ENCODE measurements around the gene B3GNT4. TPM values are rescaled to one million over a fixed set of nuclear protein-coding genes. Genes with fewer than 3 reads are reported as not detected.

Gene B3GNT4
- total and polyA plus RNA-seq, 2 donors (not counting 3 experiments of a cell fraction or from before 2014, with no cell fraction given), result 0.11 to 0.31 TPM

DNA sequence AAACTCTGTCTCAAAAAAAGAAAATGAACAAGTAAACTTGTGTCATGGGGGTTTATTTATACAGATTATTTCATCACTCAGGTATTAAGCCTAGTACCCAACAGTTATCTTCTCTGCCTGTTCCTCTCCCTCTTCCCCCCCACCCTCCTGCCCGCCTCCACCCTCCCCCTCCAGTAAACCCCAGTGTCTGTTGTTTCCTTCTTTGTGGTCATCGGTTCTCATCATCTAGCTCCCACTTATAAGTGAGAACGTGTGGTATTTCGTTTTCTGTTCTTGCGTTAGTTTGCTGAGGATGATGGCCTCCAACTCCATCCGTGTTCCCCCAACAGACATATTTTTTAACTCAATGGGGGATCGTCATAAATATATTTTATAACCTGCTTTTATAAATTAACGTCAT, 41.8 kb upstream of the B3GNT4 start:
- Histone ChIP-seq H3K9ac (replicated peaks; ENCODE audit: extremely low read depth, insufficient read depth, low read length) (no peak overlapping the region), H3K36me3 (ENCODE audit: control insufficient read depth in 2 of 2, extremely low read depth in 1 of 2, insufficient read depth in 2 of 2, low read length in 2 of 2) (no peaks in the 10 kb centered on the region), H3K4me3 (replicated peaks in 1 of 3; ENCODE audit: insufficient read depth in 1 of 3, low read depth in 1 of 3, low read length in 3 of 3) (no peak overlapping the region), H2AFZ (ENCODE audit: low read depth, low read length) (no peak overlapping the region), H3K79me2 (ENCODE audit: control insufficient read depth, insufficient read depth, low read length) (no peaks in the 10 kb centered on the region), H3K27me3 (ENCODE audit: control insufficient read depth in 2 of 2, insufficient read depth in 2 of 2, low read length in 2 of 2) (no peaks in the 10 kb centered on the region), H3K9me1 (replicated peaks; ENCODE audit: control insufficient read depth, extremely low read depth, insufficient read depth, low read length) (no peaks in the 10 kb centered on the region), H4K20me1 (replicated peaks; ENCODE audit: control insufficient read depth, extremely low read depth, insufficient read depth, low read length) (no peaks in the 10 kb centered on the region), H3K27ac (ENCODE audit: insufficient read depth, low read depth, low read length) (no peak overlapping the region), H3K4me1 (ENCODE audit: control insufficient read depth, extremely low read depth, insufficient read depth, low read length) (no peaks in the 10 kb centered on the region), H3K4me2 (ENCODE audit: insufficient read depth, low read length) (no peak overlapping the region), H3K9me3 (replicated peaks; ENCODE audit: control insufficient read depth, insufficient read depth, low read length) (no peaks in the 10 kb centered on the region)
- dilution Hi-C loops (cut with MboI; ENCODE audit: extremely low pct_ligation_motif_present, low sequenced_read_pairs) (no loop called here), intact Hi-C loops (cut with micrococcal nuclease) (no loop called here)
- BruUV-seq (replicated peaks), result no TSS peak
- POLR2A ChIA-PET, result no interaction called here
- DNase-seq (ENCODE audit: low read depth, low spot score) (no peak), FAIRE-seq (no peak)
- TF ChIP-seq FOS (IDR thresholded peaks at IDR 0.05; ENCODE audit: borderline replicate concordance, insufficient read depth, low read length) (no peak), POLR2AphosphoS5 (IDR thresholded peaks at IDR 0.05; ENCODE audit: insufficient read depth, low read depth, low read length) (no peak), CTCF (IDR thresholded peaks at IDR 0.05; ENCODE audit: extremely low read depth in 1 of 2, insufficient read depth in 1 of 2, low read depth in 1 of 2, low read length in 2 of 2) (no peak), JUN (IDR thresholded peaks at IDR 0.05; ENCODE audit: borderline replicate concordance, insufficient read depth, insufficient read length, low read depth) (no peak), GATA2 (IDR thresholded peaks at IDR 0.05; ENCODE audit: insufficient read depth, insufficient read length, low read depth, low read length) (no peak), EZH2 (IDR thresholded peaks at IDR 0.05; ENCODE audit: borderline replicate concordance, low read depth, low read length, severe bottlenecking) (no peak), POLR2A (IDR thresholded peaks at IDR 0.05; ENCODE audit: low read depth, low read length) (no peak), MYC (IDR thresholded peaks at IDR 0.05; ENCODE audit: low read depth, low read length) (no peak)
- TF ChIP-seq, protein P1, sequence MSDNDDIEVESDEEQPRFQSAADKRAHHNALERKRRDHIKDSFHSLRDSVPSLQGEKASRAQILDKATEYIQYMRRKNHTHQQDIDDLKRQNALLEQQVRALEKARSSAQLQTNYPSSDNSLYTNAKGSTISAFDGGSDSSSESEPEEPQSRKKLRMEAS (IDR thresholded peaks at IDR 0.05; ENCODE audit: insufficient read depth, insufficient read length), result no peak
- CTCF ChIA-PET, result no interaction called here
